ENCODE data around the gene MTHFD1L. TPM values are rescaled to one million over a fixed set of nuclear protein-coding genes. Genes with fewer than 3 reads are reported as not detected.

Gene MTHFD1L
- polyA plus RNA-seq, 2 of the 4 experiments (the other 2 are of a cell fraction): 27.2 to 63.2 TPM

- TF ChIP-seq ATOH8 (CRISPR knock-in tag; IDR thresholded peaks at IDR 0.05; ENCODE audit: low read depth): no peak
- TF ChIP-seq KDM1A (IDR thresholded peaks at IDR 0.05; ENCODE audit: low read depth): no peak
- no peak for TF ChIP-seq NR3C1 (IDR thresholded peaks at IDR 0.05)
- no peak for TF ChIP-seq RAD21 (conservative IDR thresholded peaks at IDR 0.05 in 1 of 2, IDR thresholded peaks at IDR 0.05 in 1 of 2)
Measured at GRCh38 chr6:151081656-151082055, 216.2 kb downstream of the MTHFD1L start (continued).

- Histone ChIP-seq H3K27ac (peak overlapping the region; percentile 66 to 84), H3K4me2 (peak overlapping the region; percentile 49), H3K4me1 (peaks cover 35% of the 10 kb centered on the region), H3K4me3 (no peak overlapping the region), H3K9me3 (peaks cover 9% of the 10 kb centered on the region; the same call in 2 of the 3 replicates)
- TF ChIP-seq HOXB5 (CRISPR knock-in tag; IDR thresholded peaks at IDR 0.05) (peak; percentile 87), RARB (CRISPR knock-in tag; IDR thresholded peaks at IDR 0.05) (no peak), EP300 (IDR thresholded peaks at IDR 0.05) (0 out of 5 replicates have a peak, but pooled peaks of 1 of the 2 experiments have one; percentile 29), HMGXB4 (CRISPR knock-in tag; IDR thresholded peaks at IDR 0.05; ENCODE audit: borderline replicate concordance) (no peak), GATA3 (IDR thresholded peaks at IDR 0.05; ENCODE audit: borderline replicate concordance) (no peak), RFX5 (IDR thresholded peaks at IDR 0.05) (no peak), EHMT2 (IDR thresholded peaks at IDR 0.05; ENCODE audit: low read depth) (no peak), HEYL (CRISPR knock-in tag; IDR thresholded peaks at IDR 0.05) (no peak), NPAS2 (CRISPR knock-in tag; IDR thresholded peaks at IDR 0.05; ENCODE audit: borderline replicate concordance) (no peak), FOSB (CRISPR knock-in tag; IDR thresholded peaks at IDR 0.05) (no peak), CBX2 (IDR thresholded peaks at IDR 0.05; ENCODE audit: borderline replicate concordance, low read depth) (no peak), ELK1 (IDR thresholded peaks at IDR 0.05; ENCODE audit: low read depth, low read length) (no peak), BHLHE40 (IDR thresholded peaks at IDR 0.05; ENCODE audit: low read depth, low read length) (no peak), KDM5A (IDR thresholded peaks at IDR 0.05) (no peak), SREBF2 (IDR thresholded peaks at IDR 0.05) (no peak)
- ChIA-PET POLR2A (no interaction called here), CTCF (interaction anchor here (0.9 to 3.2 kb wide), 3 partner anchors 11 to 242 kb away, joined by 3 to 12 read pairs (median 4); no protein-coding TSS in a partner anchor)
- DNase-seq (ENCODE audit: low read depth in 1 of 2, low spot score in 1 of 2): peak; percentile 12 to 55
- no peak for FAIRE-seq
- 60% methylated on average over 6 of the region's 6 CpGs for WGBS (ENCODE audit: missing lambda C conversion rate)
- peak in 1 of 2 experiments; percentile 37; a peak in 2 of 6 replicates for ATAC-seq
Measured at GRCh38 chr6:151082079-151082478, 216.6 kb downstream of the MTHFD1L start.

- CTCF ChIA-PET: no interaction called here
Measured at GRCh38 chr6:151084275-151084674, 218.8 kb downstream of the MTHFD1L start.

More at GRCh38 chr6:151084275-151084674, 218.8 kb downstream of the MTHFD1L start:
- DNase-seq (ENCODE audit: low read depth in 1 of 2, low spot score in 1 of 2) (no peak), FAIRE-seq (no peak), ATAC-seq (no peak)
- POLR2A ChIA-PET: interaction anchor here (1.0 kb wide), 1 partner anchor 17 kb away, joined by 3 read pairs; no protein-coding TSS in a partner anchor
- H3K4me3 ChIP-seq: no peak overlapping the region
- peak overlapping the region; percentile 64 to 82 for H3K27ac ChIP-seq
- TF ChIP-seq PHF8 (IDR thresholded peaks at IDR 0.05; ENCODE audit: borderline replicate concordance, low read depth) (no peak), POLR2A (IDR thresholded peaks at IDR 0.05; ENCODE audit: low read length) (no peak), CBX8 (IDR thresholded peaks at IDR 0.05) (no peak), BHLHE40 (IDR thresholded peaks at IDR 0.05; ENCODE audit: low read depth, low read length) (no peak)
- H3K9me3 ChIP-seq: no peaks in the 10 kb centered on the region
- WGBS (ENCODE audit: missing lambda C conversion rate): 96% methylated on average over 10 of the region's 10 CpGs
- H3K4me1 ChIP-seq: peaks cover 41% of the 10 kb centered on the region
- H3K4me2 ChIP-seq: no peak overlapping the region
